Measurements from ENCODE around the gene ANKRD11. TPM values are rescaled to one million over a fixed set of nuclear protein-coding genes. Genes with fewer than 3 reads are reported as not detected.

ANKRD11 gene
- total and polyA plus RNA-seq, 2 donors (not counting 3 experiments of a cell fraction or from before 2014, with no cell fraction given), result 55.8 to 191 TPM

DNA sequence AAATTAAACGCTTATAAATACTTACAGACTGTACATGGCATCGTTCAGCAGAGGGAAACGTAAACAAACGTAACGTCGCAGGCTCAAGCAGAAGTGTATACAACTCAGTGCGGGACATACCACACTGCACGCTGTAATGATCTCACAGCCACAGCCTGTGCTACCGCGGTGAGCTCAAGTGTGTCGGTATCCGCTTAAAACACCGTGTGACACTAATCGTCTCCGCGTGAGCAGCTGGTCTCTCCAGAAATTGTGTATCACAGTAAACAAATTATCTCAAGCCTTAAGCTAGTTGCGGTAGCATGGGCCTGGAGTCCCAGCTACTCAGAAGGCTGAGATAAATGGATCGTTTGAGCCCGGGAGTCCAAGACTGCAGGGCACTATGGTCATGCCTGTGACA, 115.3 kb downstream of the ANKRD11 start:
- Histone ChIP-seq H3K36me3 (ENCODE audit: control insufficient read depth in 2 of 2, extremely low read depth in 1 of 2, insufficient read depth in 2 of 2, low read length in 2 of 2) (peaks cover 0 to 2% of the 10 kb centered on the region in 2 experiments), H3K27me3 (ENCODE audit: control insufficient read depth in 2 of 2, insufficient read depth in 2 of 2, low read length in 2 of 2) (no peaks in the 10 kb centered on the region), H2AFZ (ENCODE audit: low read depth, low read length) (no peak overlapping the region), H3K4me1 (ENCODE audit: control insufficient read depth, extremely low read depth, insufficient read depth, low read length) (peaks cover 4% of the 10 kb centered on the region), H4K20me1 (replicated peaks; ENCODE audit: control insufficient read depth, extremely low read depth, insufficient read depth, low read length) (peaks cover 14% of the 10 kb centered on the region), H3K9me1 (replicated peaks; ENCODE audit: control insufficient read depth, extremely low read depth, insufficient read depth, low read length) (no peaks in the 10 kb centered on the region), H3K4me3 (replicated peaks in 1 of 3; ENCODE audit: insufficient read depth in 1 of 3, low read depth in 1 of 3, low read length in 3 of 3) (no peak overlapping the region), H3K4me2 (ENCODE audit: insufficient read depth, low read length) (no peak overlapping the region), H3K9ac (replicated peaks; ENCODE audit: extremely low read depth, insufficient read depth, low read length) (no peak overlapping the region), H3K79me2 (ENCODE audit: control insufficient read depth, insufficient read depth, low read length) (peaks cover 100% of the 10 kb centered on the region), H3K27ac (ENCODE audit: insufficient read depth, low read depth, low read length) (no peak overlapping the region), H3K9me3 (replicated peaks; ENCODE audit: control insufficient read depth, insufficient read depth, low read length) (no peaks in the 10 kb centered on the region)
- DNase-seq (ENCODE audit: low read depth, low spot score) (no peak), FAIRE-seq (no peak)
- POLR2A ChIA-PET, result no interaction called here
- intact Hi-C loops (cut with micrococcal nuclease) (no loop called here), dilution Hi-C loops (cut with MboI; ENCODE audit: extremely low pct_ligation_motif_present, low sequenced_read_pairs) (no loop called here)
- BruUV-seq (replicated peaks), result no TSS peak
- CTCF ChIA-PET, result interaction anchor here (1.1 to 2.1 kb wide), 2 partner anchors 8 to 15 kb away, joined by 3 to 10 read pairs; no protein-coding TSS in a partner anchor
- TF ChIP-seq, protein P1, sequence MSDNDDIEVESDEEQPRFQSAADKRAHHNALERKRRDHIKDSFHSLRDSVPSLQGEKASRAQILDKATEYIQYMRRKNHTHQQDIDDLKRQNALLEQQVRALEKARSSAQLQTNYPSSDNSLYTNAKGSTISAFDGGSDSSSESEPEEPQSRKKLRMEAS (IDR thresholded peaks at IDR 0.05; ENCODE audit: insufficient read depth, insufficient read length), result no peak
- TF ChIP-seq, protein P2, sequence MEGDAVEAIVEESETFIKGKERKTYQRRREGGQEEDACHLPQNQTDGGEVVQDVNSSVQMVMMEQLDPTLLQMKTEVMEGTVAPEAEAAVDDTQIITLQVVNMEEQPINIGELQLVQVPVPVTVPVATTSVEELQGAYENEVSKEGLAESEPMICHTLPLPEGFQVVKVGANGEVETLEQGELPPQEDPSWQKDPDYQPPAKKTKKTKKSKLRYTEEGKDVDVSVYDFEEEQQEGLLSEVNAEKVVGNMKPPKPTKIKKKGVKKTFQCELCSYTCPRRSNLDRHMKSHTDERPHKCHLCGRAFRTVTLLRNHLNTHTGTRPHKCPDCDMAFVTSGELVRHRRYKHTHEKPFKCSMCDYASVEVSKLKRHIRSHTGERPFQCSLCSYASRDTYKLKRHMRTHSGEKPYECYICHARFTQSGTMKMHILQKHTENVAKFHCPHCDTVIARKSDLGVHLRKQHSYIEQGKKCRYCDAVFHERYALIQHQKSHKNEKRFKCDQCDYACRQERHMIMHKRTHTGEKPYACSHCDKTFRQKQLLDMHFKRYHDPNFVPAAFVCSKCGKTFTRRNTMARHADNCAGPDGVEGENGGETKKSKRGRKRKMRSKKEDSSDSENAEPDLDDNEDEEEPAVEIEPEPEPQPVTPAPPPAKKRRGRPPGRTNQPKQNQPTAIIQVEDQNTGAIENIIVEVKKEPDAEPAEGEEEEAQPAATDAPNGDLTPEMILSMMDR (IDR thresholded peaks at IDR 0.05; ENCODE audit: extremely low read depth in 1 of 2, insufficient read depth in 1 of 2, low read depth in 1 of 2, low read length in 2 of 2), result no peak
- TF ChIP-seq POLR2A (IDR thresholded peaks at IDR 0.05; ENCODE audit: low read depth, low read length) (no peak), POLR2AphosphoS5 (IDR thresholded peaks at IDR 0.05; ENCODE audit: insufficient read depth, low read depth, low read length) (no peak)

DNA sequence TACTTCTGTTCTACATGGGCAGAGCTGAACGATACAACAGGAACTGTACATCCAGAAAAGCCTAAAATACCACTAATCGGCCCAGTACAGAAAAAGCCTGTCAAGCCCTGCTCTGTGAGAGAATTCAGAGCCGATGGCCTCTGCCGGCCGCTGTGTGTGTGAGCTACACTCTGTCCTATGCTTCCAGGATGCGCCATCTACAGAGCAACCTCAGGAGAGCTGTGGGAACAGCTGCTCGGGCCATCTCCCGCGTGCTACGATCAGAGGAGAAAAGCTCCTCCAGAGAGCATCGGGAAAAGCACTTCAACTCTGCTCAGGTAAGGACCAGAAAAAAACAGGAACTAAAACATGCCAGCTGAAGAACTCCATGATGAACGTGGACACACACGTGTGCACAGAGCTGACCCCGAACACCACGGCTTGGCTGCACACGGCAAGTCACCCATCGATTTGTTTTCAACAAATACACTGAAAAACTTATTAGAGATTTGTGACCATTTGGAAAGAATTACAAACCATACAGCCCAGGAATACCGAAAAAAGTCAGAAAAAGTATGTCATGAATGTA, 115.9 kb downstream of the ANKRD11 start:
- no peak overlapping the region for H3K9ac ChIP-seq (replicated peaks; ENCODE audit: extremely low read depth, insufficient read depth, low read length)

More for the DNA sequence above, 115.9 kb downstream of the ANKRD11 start:
- Histone ChIP-seq H3K79me2 (ENCODE audit: control insufficient read depth, insufficient read depth, low read length) (peaks cover 100% of the 10 kb centered on the region), H3K9me1 (replicated peaks; ENCODE audit: control insufficient read depth, extremely low read depth, insufficient read depth, low read length) (no peaks in the 10 kb centered on the region), H3K9me3 (replicated peaks; ENCODE audit: control insufficient read depth, insufficient read depth, low read length) (no peaks in the 10 kb centered on the region), H3K4me3 (replicated peaks in 1 of 3; ENCODE audit: insufficient read depth in 1 of 3, low read depth in 1 of 3, low read length in 3 of 3) (no peak overlapping the region), H3K36me3 (ENCODE audit: control insufficient read depth in 2 of 2, extremely low read depth in 1 of 2, insufficient read depth in 2 of 2, low read length in 2 of 2) (peaks cover 0 to 2% of the 10 kb centered on the region in 2 experiments), H3K27ac (ENCODE audit: insufficient read depth, low read depth, low read length) (no peak overlapping the region), H2AFZ (ENCODE audit: low read depth, low read length) (no peak overlapping the region), H3K4me2 (ENCODE audit: insufficient read depth, low read length) (no peak overlapping the region), H3K27me3 (ENCODE audit: control insufficient read depth in 2 of 2, insufficient read depth in 2 of 2, low read length in 2 of 2) (no peaks in the 10 kb centered on the region), H3K4me1 (ENCODE audit: control insufficient read depth, extremely low read depth, insufficient read depth, low read length) (peaks cover 4% of the 10 kb centered on the region), H4K20me1 (replicated peaks; ENCODE audit: control insufficient read depth, extremely low read depth, insufficient read depth, low read length) (peaks cover 12% of the 10 kb centered on the region)
- no peak for FAIRE-seq
- dilution Hi-C loops (cut with MboI; ENCODE audit: extremely low pct_ligation_motif_present, low sequenced_read_pairs), result no loop called here
- CTCF ChIA-PET, result interaction anchor here (0.9 to 2.1 kb wide), 6 partner anchors 8 to 52 kb away, joined by 3 to 10 read pairs (median 4); no protein-coding TSS in a partner anchor
- no peak for DNase-seq (ENCODE audit: low read depth, low spot score)
- TF ChIP-seq MYC (IDR thresholded peaks at IDR 0.05; ENCODE audit: low read depth, low read length), result no peak
- no peak for TF ChIP-seq GATA2 (IDR thresholded peaks at IDR 0.05; ENCODE audit: insufficient read depth, insufficient read length, low read depth, low read length)
- no peak for TF ChIP-seq FOS (IDR thresholded peaks at IDR 0.05; ENCODE audit: borderline replicate concordance, insufficient read depth, low read length)
- TF ChIP-seq POLR2A (IDR thresholded peaks at IDR 0.05; ENCODE audit: low read depth, low read length), result no peak
- TF ChIP-seq, protein P1 (IDR thresholded peaks at IDR 0.05; ENCODE audit: insufficient read depth, insufficient read length), result no peak
- no peak for TF ChIP-seq JUN (IDR thresholded peaks at IDR 0.05; ENCODE audit: borderline replicate concordance, insufficient read depth, insufficient read length, low read depth)
- TF ChIP-seq EZH2 (IDR thresholded peaks at IDR 0.05; ENCODE audit: borderline replicate concordance, low read depth, low read length, severe bottlenecking), result no peak
- TF ChIP-seq, protein P2 (IDR thresholded peaks at IDR 0.05; ENCODE audit: extremely low read depth in 1 of 2, insufficient read depth in 1 of 2, low read depth in 1 of 2, low read length in 2 of 2), result no peak
- no peak for TF ChIP-seq POLR2AphosphoS5 (IDR thresholded peaks at IDR 0.05; ENCODE audit: insufficient read depth, low read depth, low read length)
- intact Hi-C loops (cut with micrococcal nuclease), result no loop called here
- no TSS peak for BruUV-seq (replicated peaks)
- POLR2A ChIA-PET, result no interaction called here
